Measurements from ENCODE around the gene TTC28.

TTC28 gene

DNA sequence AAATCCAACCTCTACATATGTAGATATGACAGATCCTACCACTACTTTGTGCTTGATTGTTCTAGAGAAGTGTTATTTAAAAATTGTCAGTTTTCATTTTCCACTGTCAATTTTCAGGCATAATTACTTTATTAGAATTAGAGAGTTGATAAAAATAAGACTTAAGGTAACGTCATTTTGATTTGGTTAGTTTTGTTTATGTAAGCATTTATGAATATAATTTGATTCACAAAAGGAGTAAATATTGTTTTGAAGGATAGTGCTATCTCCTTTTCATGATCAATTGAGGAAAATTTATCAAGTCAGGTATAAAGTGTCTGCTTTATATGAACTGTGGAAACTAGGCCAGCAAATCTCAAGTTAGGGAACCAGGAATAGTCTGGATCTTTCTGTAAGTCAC is 718.0 kb downstream of the TTC28 start:
- DNase-seq (ENCODE audit: low spot score): no peak

DNA sequence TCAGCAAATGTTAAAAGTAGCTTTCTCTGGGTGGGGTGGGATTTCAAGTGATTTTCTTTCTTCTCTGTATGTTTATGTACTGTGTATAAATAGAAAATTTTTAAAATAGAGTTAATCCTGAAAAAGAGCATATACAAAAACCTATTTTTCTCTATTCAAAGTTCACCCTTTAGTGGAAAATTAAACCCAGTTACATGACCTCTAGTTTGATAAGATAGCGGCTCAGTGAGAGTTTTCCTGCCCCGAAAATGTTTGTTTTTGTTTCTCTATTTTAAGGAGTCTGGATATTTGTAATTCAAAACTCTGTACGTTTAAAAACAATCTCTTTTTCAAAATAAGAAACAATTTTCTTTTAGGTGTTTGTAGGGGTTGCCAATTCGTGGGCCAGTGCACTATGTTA is 718.5 kb downstream of the TTC28 start:
- no peak for DNase-seq (ENCODE audit: low spot score)

DNA sequence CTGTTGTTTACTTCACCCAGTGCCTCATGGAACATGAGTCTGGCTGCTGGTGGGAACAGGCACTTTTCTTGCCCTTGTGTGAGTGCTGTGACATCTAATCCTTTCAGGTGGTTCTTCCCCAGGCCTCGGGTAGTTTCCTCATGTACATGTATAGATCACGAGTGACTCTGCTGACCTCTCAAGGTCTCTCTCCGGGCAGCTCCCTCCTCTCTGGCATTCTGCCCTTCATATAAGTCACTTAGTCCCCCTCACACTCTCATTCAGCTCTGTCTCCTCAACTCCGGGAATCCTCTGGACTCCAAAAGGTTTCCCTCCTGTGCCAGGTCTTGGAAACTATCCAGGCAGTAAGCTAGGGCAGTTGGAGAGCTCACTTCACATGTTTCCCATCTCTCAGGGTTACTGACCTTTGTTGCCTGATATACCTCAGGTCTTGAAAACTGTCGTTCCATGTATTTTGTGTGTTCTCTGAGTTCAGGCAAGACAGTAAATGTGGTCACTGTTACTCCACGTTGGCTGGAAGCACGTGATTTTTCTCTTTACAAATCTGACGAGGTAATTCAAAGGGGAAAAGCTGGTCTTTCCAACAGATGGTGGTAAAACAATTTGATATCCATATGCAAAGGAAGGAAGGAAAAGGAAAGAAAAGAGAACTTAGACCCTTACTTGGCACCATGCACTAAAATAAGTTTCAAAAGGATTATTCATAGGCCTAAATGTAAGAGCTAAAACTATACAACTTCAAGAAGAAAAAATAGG is 720.1 kb downstream of the TTC28 start:
- DNase-seq (ENCODE audit: low spot score): no peak

DNA sequence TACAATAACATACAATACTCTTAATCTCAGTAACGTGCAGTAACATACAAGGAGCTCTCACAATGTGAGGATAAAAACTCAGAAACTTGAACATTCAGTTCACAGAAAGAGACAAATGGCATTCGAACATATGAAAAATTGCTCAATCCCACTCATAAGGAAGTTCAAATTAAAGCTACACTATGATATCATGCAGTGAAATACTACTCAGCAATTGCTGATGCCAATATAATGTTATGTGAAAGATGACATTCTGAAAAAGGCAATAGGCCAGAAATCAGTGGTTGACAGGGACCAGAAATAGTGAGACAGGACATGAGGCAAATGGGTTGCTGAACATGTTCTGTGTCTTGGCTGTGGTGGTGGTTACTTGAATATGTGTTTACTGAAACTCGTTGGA is 726.9 kb downstream of the TTC28 start:
- no peak for DNase-seq (ENCODE audit: low spot score)

DNA sequence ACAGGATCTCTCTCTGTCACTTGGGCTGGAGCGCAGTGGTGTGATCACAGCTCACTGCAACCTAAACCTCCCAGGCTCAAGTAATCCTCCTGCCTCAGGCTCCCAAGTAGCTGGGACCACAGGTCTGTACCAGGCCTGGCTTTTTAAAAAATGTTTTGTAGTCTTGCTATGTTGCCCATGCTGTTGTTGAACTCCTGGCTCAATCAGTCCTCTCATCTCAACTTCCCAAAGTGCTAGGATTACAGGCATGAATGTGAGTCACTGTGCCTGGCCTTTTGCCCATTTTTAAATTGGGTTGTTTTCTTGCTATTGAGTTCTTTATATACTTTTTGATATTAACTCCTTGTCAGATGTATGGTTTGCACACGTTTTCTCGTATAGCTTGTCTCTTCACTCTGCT is 727.5 kb downstream of the TTC28 start:
- DNase-seq (ENCODE audit: low spot score): no peak

DNA sequence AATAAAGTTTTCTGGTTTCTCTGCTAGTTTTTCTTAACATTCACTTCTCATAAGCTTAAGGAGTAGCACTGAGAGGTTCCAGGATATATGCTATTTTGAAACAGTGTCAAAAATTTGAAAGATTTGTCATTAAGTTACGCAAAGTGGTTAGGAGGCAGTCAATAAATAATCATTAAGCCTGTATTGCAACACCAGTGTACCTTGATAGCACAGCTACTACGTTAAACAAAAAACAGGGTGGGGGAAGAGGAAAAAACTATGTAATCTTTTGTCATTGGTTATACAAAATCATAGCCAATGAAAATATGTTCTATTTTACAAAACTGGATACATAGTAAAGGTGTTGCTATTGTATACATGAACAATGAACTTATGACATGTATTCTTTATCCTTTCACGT is 730.2 kb downstream of the TTC28 start:
- no peak for DNase-seq (ENCODE audit: low spot score)

DNA sequence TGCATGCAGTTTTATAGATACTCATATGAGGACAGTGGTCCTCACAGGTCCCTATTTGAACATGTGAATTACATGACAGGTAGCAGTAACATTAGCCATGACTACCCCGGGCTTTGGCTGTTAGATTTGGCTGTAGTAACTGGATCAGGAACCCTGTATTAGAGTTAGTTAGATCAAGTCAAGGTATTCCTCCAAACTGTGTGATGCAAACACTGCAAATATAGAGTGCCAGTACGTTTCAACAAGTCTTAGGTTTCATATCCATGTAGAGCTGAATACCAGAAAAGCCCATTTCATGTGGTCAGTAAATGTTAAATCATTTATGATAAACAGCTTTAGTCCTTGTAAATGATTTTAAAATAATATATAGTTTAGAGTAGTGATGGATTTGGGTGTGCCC is 731.1 kb downstream of the TTC28 start:
- DNase-seq (ENCODE audit: low spot score): no peak

DNA sequence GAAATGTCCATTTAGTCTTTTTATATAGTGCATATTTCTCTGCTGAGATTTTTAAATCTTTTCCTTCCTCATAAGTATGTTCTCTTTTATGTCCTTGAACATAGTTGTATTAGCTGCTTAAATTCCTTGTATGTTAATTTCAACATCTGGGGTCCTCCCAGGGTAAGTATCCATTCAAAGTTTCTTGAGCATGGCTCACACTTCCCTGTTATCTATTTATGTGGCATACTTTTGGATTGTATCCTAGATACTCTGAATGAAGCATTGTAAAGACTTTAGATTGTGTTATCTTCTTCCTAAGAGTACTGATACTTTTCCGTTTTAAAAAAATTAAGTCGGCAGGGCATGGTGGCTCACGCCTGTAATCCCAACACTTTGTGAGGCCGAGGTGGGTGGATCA is 732.2 kb downstream of the TTC28 start:
- DNase-seq (ENCODE audit: low spot score): no peak

DNA sequence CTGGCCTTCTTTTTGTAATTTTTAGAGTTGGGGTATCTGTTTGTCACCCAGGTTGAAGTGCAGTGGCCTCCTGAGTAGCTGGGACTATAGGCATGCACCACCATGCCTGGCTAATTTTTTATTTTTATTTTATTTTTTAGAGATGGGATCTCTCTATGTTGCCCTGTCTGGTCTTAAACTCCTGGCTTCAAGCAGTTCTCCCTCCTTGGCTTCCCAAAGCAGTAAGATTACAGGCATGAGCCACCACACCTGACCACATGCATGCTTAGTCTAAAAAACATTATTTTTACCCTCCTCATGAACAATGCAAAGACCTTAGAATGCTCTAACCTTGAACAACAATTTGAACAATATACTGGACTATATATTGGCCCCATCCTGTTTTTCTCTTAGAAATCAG is 738.5 kb downstream of the TTC28 start:
- DNase-seq (ENCODE audit: low spot score): no peak

DNA sequence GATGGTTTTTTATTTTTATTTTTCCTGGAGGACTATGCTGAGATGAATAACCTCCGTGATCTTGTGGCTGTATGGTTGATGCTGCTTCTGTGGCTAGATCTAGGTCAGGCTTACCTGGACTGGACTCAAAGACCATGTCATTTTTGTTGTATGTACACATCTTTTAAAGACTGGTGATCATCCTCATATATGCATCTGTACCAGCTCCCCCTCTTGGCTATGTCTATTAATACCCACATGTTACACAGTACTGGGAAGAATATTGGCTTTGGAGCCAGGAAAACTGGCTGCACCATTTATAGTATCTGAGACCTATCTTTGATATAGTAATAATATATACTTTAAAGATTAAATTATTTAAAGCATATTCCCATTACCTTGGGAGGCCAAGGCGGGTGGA is 742.2 kb downstream of the TTC28 start:
- DNase-seq (ENCODE audit: low spot score): no peak

DNA sequence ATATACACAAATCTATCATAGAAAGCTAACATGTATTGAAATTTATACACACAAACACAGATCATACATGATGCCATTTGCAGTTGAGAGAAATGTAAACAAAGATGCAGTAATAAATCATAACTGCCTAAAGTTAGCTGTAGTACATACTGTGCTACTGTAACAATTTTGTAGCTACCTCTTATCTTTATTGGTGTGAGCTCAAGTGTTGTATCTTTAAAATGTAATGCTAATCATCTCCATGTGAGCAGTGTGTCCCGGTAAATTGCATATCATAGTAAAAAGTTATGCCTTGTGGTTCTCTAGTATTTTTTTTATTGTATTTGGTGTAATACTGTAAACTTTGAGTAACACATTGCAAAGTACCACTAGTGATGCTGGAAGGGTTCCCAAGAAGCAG is 743.7 kb downstream of the TTC28 start:
- no peak for DNase-seq (ENCODE audit: low spot score)

DNA sequence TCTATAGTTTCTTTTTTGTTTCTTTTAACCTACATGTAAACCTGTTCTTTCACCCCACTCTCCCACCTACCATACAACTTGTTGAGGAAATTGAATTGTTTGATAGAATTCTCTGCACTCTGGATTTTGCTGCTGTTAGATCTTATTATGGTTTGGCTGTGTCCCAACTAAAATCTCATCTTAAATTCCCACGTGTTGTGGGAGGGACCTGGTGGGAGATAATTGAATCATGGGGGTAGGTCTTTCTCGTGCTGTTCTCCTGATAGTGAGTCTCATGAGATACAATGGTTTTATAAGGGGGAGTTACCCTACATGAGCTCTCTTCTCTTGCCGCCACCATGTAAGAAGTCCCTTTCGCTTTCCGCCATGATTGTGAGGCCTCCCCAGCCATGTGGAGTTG is 745.6 kb downstream of the TTC28 start:
- DNase-seq (ENCODE audit: low spot score): no peak

DNA sequence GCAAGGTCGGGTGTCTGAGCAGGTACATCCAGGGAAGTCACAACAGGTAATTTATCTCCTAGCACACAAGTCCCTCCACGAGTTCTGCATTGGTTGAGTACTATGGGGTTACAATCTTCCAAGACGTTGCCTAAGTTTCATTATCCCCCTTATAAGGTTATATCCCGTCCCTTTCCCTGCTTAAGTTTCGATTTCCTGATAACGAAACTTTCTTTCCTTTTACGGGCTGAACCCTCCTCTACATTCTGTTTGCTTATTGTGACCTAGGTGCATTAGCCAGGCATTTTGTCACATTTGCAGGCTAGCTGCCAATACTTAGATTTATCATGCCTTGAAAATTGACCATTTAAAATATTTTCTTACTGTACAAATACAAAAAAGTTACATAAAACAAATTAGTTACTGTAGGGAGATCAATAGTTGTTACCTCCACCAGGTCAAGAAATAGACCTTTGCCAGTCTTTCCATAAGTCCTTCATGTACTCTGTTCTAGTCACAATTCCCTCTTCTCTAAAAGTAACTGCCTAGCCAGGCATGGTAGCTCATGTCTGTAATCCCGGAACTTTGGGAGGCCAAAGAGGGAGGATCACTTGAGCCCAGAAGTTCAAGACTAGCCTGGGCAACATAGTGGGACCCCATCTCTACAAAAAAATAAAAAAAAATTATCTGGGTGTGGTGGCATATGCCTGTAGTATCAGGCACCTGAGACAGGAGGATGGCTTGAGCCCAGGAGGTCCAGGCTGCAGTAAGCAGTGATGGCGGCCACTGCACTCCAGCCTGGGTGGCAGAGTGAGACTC is 746.3 kb downstream of the TTC28 start:
- no peak for DNase-seq (ENCODE audit: low spot score)

DNA sequence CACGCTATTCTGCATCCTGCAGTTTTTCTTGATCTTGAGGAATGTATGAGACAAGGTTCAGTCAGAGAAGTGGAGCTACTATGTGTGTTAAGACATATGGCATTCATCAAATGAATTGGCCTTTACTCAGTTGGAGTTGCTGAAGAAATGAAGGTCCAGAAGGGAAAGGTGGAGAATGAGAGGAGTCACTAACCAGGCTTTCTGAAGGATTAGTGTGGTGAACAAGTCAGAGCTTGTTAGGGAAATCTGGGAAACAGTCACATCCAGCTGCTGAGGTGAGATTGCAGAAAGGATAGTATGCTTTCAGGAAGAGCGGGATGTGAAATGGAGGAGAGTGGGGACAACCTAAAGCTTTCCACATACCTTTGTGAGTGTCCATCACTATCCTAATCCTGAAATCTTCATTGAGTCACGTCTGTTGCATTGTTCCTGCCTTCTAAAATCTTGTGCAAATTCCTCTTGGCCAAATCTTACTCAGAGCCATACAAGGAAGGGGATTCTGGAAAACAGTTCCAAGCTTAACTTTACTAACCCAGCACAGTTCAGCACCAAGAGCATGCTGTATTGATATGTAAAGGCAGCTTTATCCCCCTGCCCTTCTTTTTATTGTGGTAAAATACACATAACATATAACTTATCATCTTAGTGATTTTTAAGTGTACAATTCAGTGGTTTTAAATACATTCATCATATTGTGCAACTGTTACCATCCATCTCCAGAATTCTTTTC is 749.1 kb downstream of the TTC28 start:
- DNase-seq (ENCODE audit: low spot score): no peak
